ENCODE data around the gene CFL2. TPM values are rescaled to one million over a fixed set of nuclear protein-coding genes. Genes with fewer than 3 reads are reported as not detected.

Gene CFL2
- total and polyA plus RNA-seq, 2 of the 13 experiments (the other 11 are each of a cell fraction or from before 2014, with no cell fraction given): 114 to 158 TPM

GRCh38 chr14:34714320-34715126 is at the start of gene CFL2 (continued):
- TF ChIP-seq RERE (CRISPR knock-in tag; IDR thresholded peaks at IDR 0.05; ENCODE audit: low read depth) (0 out of 2 replicates have a peak, but pooled peaks have one; percentile 7), ZSCAN21 (CRISPR knock-in tag; IDR thresholded peaks at IDR 0.05; ENCODE audit: borderline replicate concordance) (peak; percentile 98), TGIF2 (CRISPR knock-in tag; IDR thresholded peaks at IDR 0.05) (peak; percentile 58; the same call in 1 of the 2 replicates), ZNF549 (CRISPR knock-in tag; IDR thresholded peaks at IDR 0.05) (peak; percentile 43; the same call in 1 of the 2 replicates), ZNF564 (CRISPR knock-in tag; IDR thresholded peaks at IDR 0.05) (0 out of 2 replicates have a peak, but pooled peaks have one; percentile 77), SCMH1 (CRISPR knock-in tag; IDR thresholded peaks at IDR 0.05; ENCODE audit: borderline replicate concordance) (no peak), MED1 (CRISPR knock-in tag; IDR thresholded peaks at IDR 0.05) (peak; percentile 69), ZBTB14 (CRISPR knock-in tag; IDR thresholded peaks at IDR 0.05) (peak; percentile 73), BORCS8-MEF2B (CRISPR knock-in tag; IDR thresholded peaks at IDR 0.05) (peak; percentile 78; the same call in 1 of the 2 replicates), THAP11 (CRISPR knock-in tag; IDR thresholded peaks at IDR 0.05) (peak; percentile 69), PPARG (CRISPR knock-in tag; conservative IDR thresholded peaks at IDR 0.05) (peak; percentile 5; the same call in 1 of the 2 replicates), ZBTB49 (CRISPR knock-in tag; IDR thresholded peaks at IDR 0.05; ENCODE audit: borderline replicate concordance) (peak; percentile 63; the same call in 1 of the 2 replicates), TERF1 (CRISPR knock-in tag; IDR thresholded peaks at IDR 0.05) (no peak), TRIM22 (IDR thresholded peaks at IDR 0.05) (no peak)

Measured in HepG2 (cell line).